Caco-2 (cell line): ENCODE measurements around the gene LDB1. TPM values are rescaled to one million over a fixed set of nuclear protein-coding genes. Genes with fewer than 3 reads are reported as not detected.

Source experiments
- BruUV-seq: library from RNA; stranded (reverse); fragments of 400-500 nt; replicated peaks from 2 replicates; lab custom pipeline; 2021; lab: Mats Ljungman, UMichigan
- CTCF ChIA-PET: fragments of 300-600 bp; sonication (Branson Sonifier 250); formaldehyde crosslinking; loops from one replicate; lab custom pipeline; 2022; ENCODE audit warnings: antibody characterized with exemption; lab: Charles Lee
- POLR2A ChIA-PET: fragments of 300-600 bp; sonication (Branson Sonifier 250); formaldehyde crosslinking; loops from one replicate; lab custom pipeline; 2022; ENCODE audit warnings: antibody characterized with exemption; lab: Charles Lee
- DNase-seq, 2 experiments: peaks; one replicate each; pipeline versions ENCODE4 v3.0.0 to v3.0.0-alpha.2; 2020 to 2022
- H3K27me3 ChIP-seq: replicated peaks from 2 replicates; pipeline ENCODE4 v1.6.0; 2011; ENCODE audit warnings: low read length; ENCODE audit not compliant: control insufficient read depth, insufficient read depth
- H3K36me3 ChIP-seq: 2 replicates; pipeline ENCODE4 v1.5.1; 2011; ENCODE audit warnings: low read length; ENCODE audit not compliant: control insufficient read depth, insufficient read depth
- H3K4me1 ChIP-seq: fragments of 250-450 bp; sonication (Bioruptor Pico); 2 replicates; pipeline ENCODE4 v1.5.1; 2020; ENCODE audit warnings: mild to moderate bottlenecking
- H3K4me3 ChIP-seq: 2 replicates; pipeline ENCODE4 v1.5.1; 2011; ENCODE audit warnings: low read depth, mild to moderate bottlenecking, control low read depth, low read length
- H3K9me3 ChIP-seq: fragments of 250-450 bp; sonication (Bioruptor Pico); 2 replicates; pipeline ENCODE4 v1.5.1; 2020; ENCODE audit warnings: mild to moderate bottlenecking, moderate library complexity
- H3K27ac Mint-ChIP-seq: one replicate; pipeline ENCODE4 v1.8.0; 2022; ENCODE audit warnings: mixed read lengths; ENCODE audit not compliant: unreplicated experiment
- H3K27me3 Mint-ChIP-seq: one replicate; pipeline ENCODE4 v1.8.0; 2022; ENCODE audit warnings: mixed read lengths; ENCODE audit not compliant: insufficient read depth, unreplicated experiment
- H3K36me3 Mint-ChIP-seq: one replicate; pipeline ENCODE4 v1.8.0; 2022; ENCODE audit warnings: mild to moderate bottlenecking, mixed read lengths; ENCODE audit not compliant: insufficient read depth, unreplicated experiment
- H3K4me1 Mint-ChIP-seq: one replicate; pipeline ENCODE4 v1.8.0; 2022; ENCODE audit warnings: low read depth, mixed read lengths; ENCODE audit not compliant: unreplicated experiment
- H3K4me3 Mint-ChIP-seq: one replicate; pipeline ENCODE4 v1.8.0; 2022; ENCODE audit warnings: mild to moderate bottlenecking, moderate library complexity, mixed read lengths; ENCODE audit not compliant: unreplicated experiment
- H3K9me3 Mint-ChIP-seq: one replicate; pipeline ENCODE4 v1.8.0; 2022; ENCODE audit warnings: mixed read lengths; ENCODE audit not compliant: unreplicated experiment
- CTCF ChIP-seq, 2 experiments: fragments of 200-600 bp in 1 of 2; IDR thresholded peaks; 1 replicate in 1 of 2; 2 replicates in 1 of 2; pipeline versions ENCODE4 v1.5.1 to v1.8.0; 2011 to 2022; ENCODE audit warnings: antibody characterized with exemption in 1 of 2, control low read depth in 1 of 2, inconsistent platforms in 1 of 2, low read depth in 1 of 2, low read length in 1 of 2, mild to moderate bottlenecking in 1 of 2, moderate library complexity in 1 of 2; ENCODE audit not compliant: insufficient read depth in 1 of 2, severe bottlenecking in 1 of 2, unreplicated experiment in 1 of 2
- intact Hi-C: fragments of 100-400 bp; cut with micrococcal nuclease; formaldehyde crosslinking; loops from one replicate; pipeline ENCODE4 v1.10.0; 2022; ENCODE audit not compliant: unreplicated experiment
- total RNA-seq: library from RNA; stranded (reverse); gene quantifications from 2 replicates; pipeline ENCODE4 v1.2.3, GENCODE V29; 2022

Gene LDB1
- total RNA-seq, 1 experiment from 2014 or later: 52.3 TPM

- intact Hi-C loops: loop anchor here (2.0 kb wide), 1 partner anchor 19 kb away; the partner anchor contains the start of gene PPRC1
- no TSS peak for BruUV-seq
Measured at GRCh38 chr10:102113956-102114857, 6.0 kb downstream of the LDB1 start.

GRCh38 chr10:102113261-102113955 is 6.8 kb downstream of the LDB1 start:
- Histone ChIP-seq H3K27me3 (no peaks in the 10 kb centered on the region), H3K36me3 (peaks cover 8% of the 10 kb centered on the region), H3K4me1 (peaks cover 15% of the 10 kb centered on the region; the same call in 1 of the 2 replicates), H3K4me3 (peak overlapping the region; percentile 56), H3K9me3 (no peaks in the 10 kb centered on the region)
- peaks cover 18% of the 10 kb centered on the region for H3K36me3 Mint-ChIP-seq
- peaks cover 31% of the 10 kb centered on the region for H3K4me1 Mint-ChIP-seq
- H3K27ac Mint-ChIP-seq: peak overlapping the region; percentile 54
- intact Hi-C loops: no loop called here
- H3K27me3 Mint-ChIP-seq: no peaks in the 10 kb centered on the region
- no peak for DNase-seq
- ChIA-PET CTCF (interaction anchor here (0.6 to 2.0 kb wide), 2 partner anchors 57 to 171 kb away, joined by 8 to 9 read pairs; no protein-coding TSS in a partner anchor), POLR2A (interaction anchor here (0.6 kb wide), 1 partner anchor 211 kb away, joined by 12 read pairs; no protein-coding TSS in a partner anchor)
- TSS peak; percentile 54 for BruUV-seq
- no peak for TF ChIP-seq CTCF (IDR thresholded peaks at IDR 0.05; ENCODE audit: insufficient read depth in 1 of 2, low read depth in 1 of 2, low read length in 1 of 2, severe bottlenecking in 1 of 2, unreplicated experiment in 1 of 2)
- no peaks in the 10 kb centered on the region for H3K9me3 Mint-ChIP-seq
- peak overlapping the region; percentile 95 for H3K4me3 Mint-ChIP-seq

More at GRCh38 chr10:102113956-102114857, 6.0 kb downstream of the LDB1 start:
- H3K36me3 Mint-ChIP-seq: peaks cover 12% of the 10 kb centered on the region
- Histone ChIP-seq H3K9me3 (no peaks in the 10 kb centered on the region), H3K36me3 (peaks cover 8% of the 10 kb centered on the region), H3K27me3 (no peaks in the 10 kb centered on the region), H3K4me3 (peak overlapping the region; percentile 56), H3K4me1 (peaks cover 20% of the 10 kb centered on the region)
- H3K27ac Mint-ChIP-seq: peak overlapping the region; percentile 94
- H3K9me3 Mint-ChIP-seq: no peaks in the 10 kb centered on the region
- H3K27me3 Mint-ChIP-seq: no peaks in the 10 kb centered on the region
- H3K4me3 Mint-ChIP-seq: peak overlapping the region; percentile 95
- peak in 1 of 2 experiments; percentile 37 for DNase-seq
- H3K4me1 Mint-ChIP-seq: peaks cover 32% of the 10 kb centered on the region
- ChIA-PET POLR2A (interaction anchor here (0.7 to 1.5 kb wide), 5 partner anchors 11 to 388 kb away, joined by 3 to 7 read pairs (median 4); partner anchors contain the start of genes ACTR1A and GBF1), CTCF (interaction anchor here (0.6 to 2.0 kb wide), 2 partner anchors 38 to 58 kb away, joined by 3 to 9 read pairs; no protein-coding TSS in a partner anchor)
- TF ChIP-seq CTCF (IDR thresholded peaks at IDR 0.05; ENCODE audit: insufficient read depth in 1 of 2, low read depth in 1 of 2, low read length in 1 of 2, severe bottlenecking in 1 of 2, unreplicated experiment in 1 of 2): no peak
